Aorta (tissue), 5 donors: ENCODE data around the gene ESR1. TPM values are rescaled to one million over a fixed set of nuclear protein-coding genes. Genes with fewer than 3 reads are reported as not detected.
"Not testable (repeated sequence)": the region's sequence is repeated elsewhere in the genome, so short reads cannot be mapped to it uniquely, and the experiment has no call there.

Experiments
- ATAC-seq: fragments of 200-7000 bp; cut with Tn5 transposase; one replicate; pipeline ENCODE4 v1.9.1; 2022; ENCODE audit warnings: moderate library complexity; ENCODE audit not compliant: low FRiP score
- DNase-seq, 2 donors: peaks; one replicate each; pipeline ENCODE4 v3.0.0-alpha.2; 2020
- H3K27ac ChIP-seq, 2 donors: one replicate each; pipeline ENCODE4 v1.5.1; 2013; ENCODE audit warnings: low read length in 2 of 2, mild to moderate bottlenecking in 2 of 2, moderate library complexity in 2 of 2, control low read depth in 1 of 2, inconsistent platforms in 1 of 2, low read depth in 1 of 2
- H3K27me3 ChIP-seq, 2 donors: one replicate each; pipeline ENCODE4 v1.6.1; 2013; ENCODE audit warnings: control low read depth in 1 of 2, low read length in 1 of 2, mild to moderate bottlenecking in 1 of 2, moderate library complexity in 1 of 2; ENCODE audit not compliant: insufficient read depth in 2 of 2, control insufficient read depth in 1 of 2
- H3K36me3 ChIP-seq, 2 donors: one replicate each; pipeline ENCODE4 v1.6.1; 2013; ENCODE audit warnings: control low read depth in 1 of 2, low read length in 1 of 2, mild to moderate bottlenecking in 1 of 2; ENCODE audit not compliant: insufficient read depth in 2 of 2, control insufficient read depth in 1 of 2
- H3K4me1 ChIP-seq, 2 donors: one replicate each; pipeline ENCODE4 v1.6.1; 2013; ENCODE audit warnings: low read length in 2 of 2, control low read depth in 1 of 2, mild to moderate bottlenecking in 1 of 2, moderate library complexity in 1 of 2; ENCODE audit not compliant: insufficient read depth in 2 of 2, control insufficient read depth in 1 of 2
- H3K4me3 ChIP-seq, 2 donors: one replicate each; pipeline ENCODE4 v1.5.1; 2013; ENCODE audit warnings: low read length in 2 of 2, control low read depth in 1 of 2, mild to moderate bottlenecking in 1 of 2
- H3K9me3 ChIP-seq: one replicate; pipeline ENCODE4 v1.6.1; 2013; ENCODE audit warnings: mild to moderate bottlenecking, low read length; ENCODE audit not compliant: control insufficient read depth
- WGBS, 2 donors: extraction: QIAGEN DNeasy Blood & Tissue Kit; methylation state at CpG; one replicate each; pipeline ENCODE4 v1.1.7; 2013; 5-methylcytosine and 5-hydroxymethylcytosine counted together
- intact Hi-C, 2 donors: fragments of 100-400 bp; cut with DNase I; formaldehyde crosslinking; loops; one replicate each; pipeline versions ENCODE4 v1.14.2 to v1.15.0; 2022
- polyA plus RNA-seq, 2 donors: library from polyadenylated mRNA; stranded (reverse); fragments of 200-250 nt; gene quantifications; one replicate each; pipeline ENCODE4 v1.2.3, GENCODE V29; 2013
- total RNA-seq, 2 donors: library from RNA; stranded (reverse); fragmentation: NEBNext Ultra II Directional; extraction: Animal tissue kit (Norgen Biotek cat#: 25700); gene quantifications; one replicate each; pipeline ENCODE4 v1.2.1, GENCODE V29; 2021
- donor health status: healthy with polysubstance abuse.
- donor health status: Bipolar disorder and iron deficiency.
- donor health status: DM: no; HTN: no; CAD: no.
- donor health status: DM: no; HTN: no; CAD: no.
- donor health status: DM: yes; HTN: yes; CAD: no.

Gene ESR1
- total and polyA plus RNA-seq, 4 donors, result 0.13 to 12.3 (median 2.8) TPM

- H3K9me3 ChIP-seq, result no peaks in the 10 kb centered on the region
- intact Hi-C loops, result no loop called here
- DNase-seq (no peak), ATAC-seq (no peak)
- 73 to 79% methylated on average over 4 of the region's 4 CpGs for WGBS, 2 donors
- H3K4me3 ChIP-seq, result no peak overlapping the region
- no peak overlapping the region for H3K27ac ChIP-seq
- no peaks in the 10 kb centered on the region for H3K36me3 ChIP-seq
- H3K27me3 ChIP-seq, result no peaks in the 10 kb centered on the region
- H3K4me1 ChIP-seq, result peaks cover 0 to 2% of the 10 kb centered on the region in 2 donors
Measured at GRCh38 chr6:152068622-152069261, 261.3 kb downstream of the ESR1 start.

DNA sequence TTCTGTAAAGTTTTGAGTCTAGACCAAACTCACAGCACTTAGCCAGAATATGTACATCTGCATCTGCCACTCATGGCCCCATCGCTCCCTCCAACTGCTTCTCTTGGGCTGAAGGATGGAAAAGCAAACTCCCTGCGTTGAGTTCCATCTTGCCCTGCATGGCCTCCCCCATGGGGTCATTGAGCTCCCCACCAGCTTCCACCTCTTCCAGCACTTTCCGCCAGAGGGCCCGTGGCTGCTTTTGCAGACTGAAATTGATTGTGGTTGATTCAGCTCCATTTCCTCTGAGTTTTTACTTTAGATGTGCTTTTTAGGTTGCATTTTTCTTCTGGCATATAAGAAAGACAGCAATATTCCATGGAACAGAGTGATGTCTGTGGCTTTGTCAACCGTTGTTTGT is 263.1 kb downstream of the ESR1 start:
- WGBS, 2 donors, result 89 to 90% methylated on average over 5 of the region's 5 CpGs
- Histone ChIP-seq H3K4me3 (no peak overlapping the region), H3K4me1 (peaks cover 0 to 2% of the 10 kb centered on the region in 2 donors), H3K27ac (no peak overlapping the region), H3K27me3 (no peaks in the 10 kb centered on the region), H3K9me3 (no peaks in the 10 kb centered on the region), H3K36me3 (no peaks in the 10 kb centered on the region)
- ATAC-seq (no peak), DNase-seq (no peak)
- intact Hi-C loops, result no loop called here

DNA sequence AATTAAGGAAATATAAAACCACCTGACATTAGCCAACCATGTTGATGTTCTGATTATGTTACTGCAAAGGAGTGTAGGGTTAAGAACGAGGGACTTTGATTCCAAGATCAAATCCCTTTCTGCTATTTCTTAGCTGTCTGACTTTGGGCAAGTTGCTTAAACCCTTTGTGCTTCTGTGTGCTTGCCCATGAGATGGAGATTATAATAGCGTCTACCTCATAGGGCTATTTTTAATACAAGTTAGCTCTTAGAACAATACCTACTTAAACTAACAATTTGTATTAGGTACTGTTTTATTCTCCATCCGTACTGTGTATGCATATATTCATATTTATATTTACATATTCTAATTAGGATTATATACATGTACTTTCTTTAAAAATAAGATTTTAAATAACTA is 263.8 kb downstream of the ESR1 start:
- no peak for ATAC-seq
- peaks cover 0 to 2% of the 10 kb centered on the region in 2 donors for H3K4me1 ChIP-seq
- WGBS, 2 donors, result 21 to 31% methylated on average over 3 of the region's 3 CpGs

GRCh38 chr6:152071843-152072242 is 264.4 kb downstream of the ESR1 start:
- H3K9me3 ChIP-seq, result peaks cover 1% of the 10 kb centered on the region
- H3K4me1 ChIP-seq, result peaks cover 0 to 2% of the 10 kb centered on the region in 2 donors
- DNase-seq, result no peak
- no peaks in the 10 kb centered on the region for H3K27me3 ChIP-seq
- H3K27ac ChIP-seq, result no peak overlapping the region
- 54 to 62% methylated on average over 3 of the region's 3 CpGs for WGBS, 2 donors
- no peak overlapping the region for H3K4me3 ChIP-seq
- no peak for ATAC-seq
- intact Hi-C loops, result no loop called here
- H3K36me3 ChIP-seq, result no peaks in the 10 kb centered on the region

More for the DNA sequence above, 263.8 kb downstream of the ESR1 start:
- DNase-seq, result no peak
- H3K27ac ChIP-seq, result no peak overlapping the region
- H3K4me3 ChIP-seq, result no peak overlapping the region
- H3K36me3 ChIP-seq, result no peaks in the 10 kb centered on the region
- intact Hi-C loops, result no loop called here
- H3K27me3 ChIP-seq, result no peaks in the 10 kb centered on the region
- peaks cover under 1% of the 10 kb centered on the region for H3K9me3 ChIP-seq

DNA sequence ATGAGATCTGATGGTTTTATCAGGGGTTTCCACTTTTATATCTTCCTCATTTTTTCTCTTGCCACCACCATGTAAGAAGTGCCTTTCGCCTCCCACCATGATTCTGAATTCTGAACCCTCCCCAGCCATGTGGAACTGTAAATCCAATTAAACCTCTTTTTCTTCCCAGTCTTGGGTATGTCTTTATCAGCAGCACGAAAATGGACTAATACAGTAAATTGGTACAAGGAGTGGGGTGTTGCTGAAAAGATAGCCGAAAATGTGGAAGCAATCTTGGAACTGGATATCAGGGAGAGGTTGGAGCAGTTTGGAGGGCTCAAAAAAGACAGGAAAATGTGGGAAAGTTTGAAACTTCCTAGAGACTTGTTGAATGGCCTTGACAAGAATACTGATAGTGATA is 268.8 kb downstream of the ESR1 start:
- H3K36me3 ChIP-seq, H3K9me3 ChIP-seq, H3K4me1 ChIP-seq, H3K4me3 ChIP-seq, ATAC-seq, H3K27ac ChIP-seq, intact Hi-C loops, H3K27me3 ChIP-seq, DNase-seq: not testable (repeated sequence)
- WGBS, 2 donors, result 65 to 82% methylated on average over 3 of the region's 3 CpGs

DNA sequence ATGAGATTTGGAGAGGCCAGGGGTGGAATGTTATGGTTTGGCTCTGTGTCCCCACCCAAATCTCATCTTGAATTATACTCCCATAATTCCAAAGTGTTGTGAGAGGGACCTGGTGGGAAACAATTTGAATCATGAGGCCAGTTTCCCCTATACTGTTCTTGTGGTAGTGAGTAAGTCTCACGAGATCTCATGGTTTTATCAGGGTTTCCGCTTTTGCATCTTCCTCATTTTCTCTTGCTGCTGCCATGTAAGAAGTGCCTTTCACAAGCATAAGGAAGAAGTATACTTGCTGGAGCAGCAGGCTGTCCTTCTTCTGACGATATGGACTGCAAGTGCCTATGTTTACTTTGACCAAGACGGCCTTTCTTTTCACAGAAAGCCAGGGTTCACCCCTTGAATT is 270.5 kb downstream of the ESR1 start:
- WGBS, 2 donors, result 82 to 87% methylated on average over 4 of the region's 4 CpGs
- intact Hi-C loops, result no loop called here
- DNase-seq (no peak), ATAC-seq (no peak)
- no peak overlapping the region for H3K27ac ChIP-seq
- peaks cover 3% of the 10 kb centered on the region for H3K9me3 ChIP-seq
- no peaks in the 10 kb centered on the region for H3K36me3 ChIP-seq
- no peaks in the 10 kb centered on the region for H3K27me3 ChIP-seq
- no peak overlapping the region for H3K4me3 ChIP-seq
- H3K4me1 ChIP-seq, result no peaks in the 10 kb centered on the region

DNA sequence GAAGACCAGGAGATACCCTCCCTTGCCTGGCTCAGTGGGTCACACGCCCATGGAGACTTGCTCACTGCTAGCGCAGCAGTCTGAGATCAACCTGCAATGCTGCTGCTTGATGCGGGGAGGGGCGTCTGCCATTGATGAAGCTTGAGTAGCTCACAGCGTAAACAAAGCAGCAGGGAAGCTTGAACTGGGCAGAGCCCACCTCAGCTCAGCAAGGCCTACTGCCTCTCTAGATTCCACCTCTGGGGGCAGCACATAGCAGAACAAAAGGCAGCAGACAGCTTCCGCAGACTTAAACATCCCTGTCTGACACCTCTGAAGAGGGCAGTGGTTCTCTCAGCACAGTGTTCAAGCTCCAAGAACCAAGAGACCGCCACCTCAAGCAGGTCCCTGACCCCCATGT is 271.3 kb downstream of the ESR1 start:
- H3K36me3 ChIP-seq, result no peaks in the 10 kb centered on the region
- peaks cover 3% of the 10 kb centered on the region for H3K9me3 ChIP-seq
- no peaks in the 10 kb centered on the region for H3K4me1 ChIP-seq
- no peak for ATAC-seq
- WGBS, 2 donors, result 68 to 74% methylated on average over 7 of the region's 7 CpGs
- H3K27ac ChIP-seq, result no peak overlapping the region
- DNase-seq, result no peak
- H3K4me3 ChIP-seq, result no peak overlapping the region
- intact Hi-C loops, result no loop called here
- H3K27me3 ChIP-seq, result no peaks in the 10 kb centered on the region

DNA sequence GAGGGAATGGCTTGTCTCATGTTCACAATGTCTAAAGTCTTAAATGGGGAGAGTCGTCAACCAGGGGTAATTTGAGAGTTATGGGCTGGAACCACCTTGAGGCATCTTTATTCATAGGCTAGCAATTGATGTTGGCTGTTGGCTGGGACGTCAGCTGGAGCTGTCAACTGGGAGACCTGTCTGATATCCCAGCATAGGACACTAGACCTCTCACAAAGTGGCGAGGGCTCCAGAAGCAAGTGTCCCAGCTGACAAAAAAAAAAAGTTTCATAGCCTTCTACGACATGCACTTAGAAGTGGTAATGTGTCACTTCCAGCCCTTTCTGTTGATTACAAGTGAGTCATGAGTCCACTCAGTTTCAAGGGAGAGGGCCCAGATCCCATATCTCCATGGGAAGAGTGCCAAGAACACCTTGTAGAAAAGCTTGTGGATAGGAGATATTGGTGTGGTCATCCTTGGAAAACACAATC is 278.0 kb downstream of the ESR1 start:
- Histone ChIP-seq H3K4me1 (no peaks in the 10 kb centered on the region), H3K36me3 (no peaks in the 10 kb centered on the region), H3K27ac (no peak overlapping the region), H3K9me3 (no peaks in the 10 kb centered on the region), H3K27me3 (no peaks in the 10 kb centered on the region), H3K4me3 (no peak overlapping the region)
- DNase-seq (no peak), ATAC-seq (no peak)
- intact Hi-C loops, result no loop called here
- WGBS, 2 donors, result 80 to 81% methylated on average over 4 of the region's 4 CpGs

DNA sequence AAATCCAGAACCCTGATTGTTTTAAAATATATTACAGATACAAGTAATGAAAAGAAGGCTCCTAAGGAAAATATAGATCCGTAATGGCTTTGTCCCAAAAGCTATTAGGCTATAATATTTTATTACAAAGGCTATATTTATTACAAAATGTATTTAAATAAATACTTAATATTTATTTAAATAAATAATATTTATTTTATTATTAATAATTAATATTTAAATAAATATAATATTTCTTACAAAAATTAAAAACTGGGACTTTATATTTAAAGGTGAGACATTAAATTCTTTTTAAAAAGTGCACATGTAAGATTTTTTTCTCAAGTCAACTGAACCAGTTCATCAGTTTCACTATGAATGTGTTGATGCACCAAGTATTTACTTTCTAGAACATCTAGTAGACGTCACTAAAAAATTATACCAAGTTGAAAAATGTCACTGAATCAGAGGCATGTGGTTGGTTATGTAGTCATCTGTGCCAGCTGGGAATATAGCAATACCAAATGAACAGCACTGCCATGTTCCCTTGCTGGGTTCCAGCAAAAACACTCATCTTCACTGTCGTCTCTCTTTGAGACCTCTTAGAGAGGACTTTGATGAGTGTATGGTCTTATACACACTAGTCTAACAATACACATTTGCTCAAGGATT is 278.9 kb downstream of the ESR1 start:
- Histone ChIP-seq H3K27ac (no peak overlapping the region), H3K9me3 (no peaks in the 10 kb centered on the region), H3K27me3 (no peaks in the 10 kb centered on the region), H3K36me3 (no peaks in the 10 kb centered on the region), H3K4me1 (no peaks in the 10 kb centered on the region), H3K4me3 (no peak overlapping the region)
- intact Hi-C loops, result no loop called here
- DNase-seq, result no peak
- no peak for ATAC-seq
- 81 to 86% methylated on average over 3 of the region's 3 CpGs for WGBS, 2 donors
